ENCODE results near the gene RFX8. TPM values are rescaled to one million over a fixed set of nuclear protein-coding genes. Genes with fewer than 3 reads are reported as not detected.

The RFX8 gene
- total and polyA plus RNA-seq, 2 of the 8 experiments (the other 6 are each of a cell fraction or from before 2014, with no cell fraction given): 0.60 to 0.97 TPM

DNA sequence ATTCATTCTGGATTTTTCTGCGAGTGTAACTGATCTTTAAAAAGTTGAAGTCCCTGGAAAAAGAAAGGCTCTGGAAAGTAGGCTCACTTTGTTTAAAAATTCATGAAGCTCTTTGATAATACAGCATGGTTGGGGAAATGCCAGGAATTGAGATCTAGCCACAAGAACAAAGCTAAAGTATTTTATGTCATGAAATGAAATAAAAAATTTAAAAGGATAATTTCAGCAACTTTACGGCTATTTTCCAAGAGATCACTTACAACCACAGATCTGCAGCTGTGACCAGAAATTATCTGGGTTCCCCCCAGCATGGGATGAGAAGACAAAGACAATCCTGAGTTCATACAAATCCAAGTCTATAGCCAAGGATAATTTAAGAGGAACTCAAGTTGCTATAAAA, 25.3 kb upstream of the RFX8 start:
- FAIRE-seq: no peak
- Histone ChIP-seq H3K4me2 (ENCODE audit: insufficient read depth in 1 of 2, low read depth in 2 of 2, low read length in 2 of 2) (no peak overlapping the region), H3K36me3 (ENCODE audit: control insufficient read depth in 2 of 4, insufficient read depth in 4 of 4, low read length in 3 of 4) (no peaks in the 10 kb centered on the region), H3K4me1 (replicated peaks in 1 of 4; ENCODE audit: control insufficient read depth in 3 of 4, insufficient read depth in 4 of 4, low read length in 3 of 4) (no peaks in the 10 kb centered on the region), H3K27me3 (replicated peaks in 1 of 4; ENCODE audit: control insufficient read depth in 3 of 4, extremely low read depth in 1 of 4, insufficient read depth in 3 of 4, low read length in 3 of 4) (no peaks in the 10 kb centered on the region), H3K27ac (ENCODE audit: low read depth, low read length) (no peak overlapping the region), H2AK5ac (ENCODE audit: low read depth, low read length) (no peak overlapping the region), H4K91ac (replicated peaks; ENCODE audit: insufficient read length, low read length) (no peak overlapping the region), H2BK120ac (replicated peaks; ENCODE audit: low read depth, low read length) (no peak overlapping the region), H3K4ac (replicated peaks; ENCODE audit: insufficient read length, low read depth, low read length) (no peak overlapping the region), H3K56ac (replicated peaks; ENCODE audit: insufficient read length, low read depth, low read length) (no peak overlapping the region), H2BK15ac (ENCODE audit: low read length) (no peak overlapping the region), H4K20me1 (replicated peaks in 1 of 2; ENCODE audit: control insufficient read depth in 1 of 2, insufficient read depth in 2 of 2, low read length in 2 of 2) (no peaks in the 10 kb centered on the region), H3K14ac (ENCODE audit: insufficient read length) (no peak overlapping the region), H3K23me2 (ENCODE audit: low read depth, low read length) (no peaks in the 10 kb centered on the region), H3K79me1 (ENCODE audit: low read depth, low read length) (no peaks in the 10 kb centered on the region), H2BK12ac (ENCODE audit: low read depth, low read length) (no peak overlapping the region), H2BK20ac (ENCODE audit: low read length) (no peak overlapping the region), H3K79me2 (ENCODE audit: control insufficient read depth in 1 of 2, insufficient read depth in 2 of 2, low read length in 2 of 2) (no peaks in the 10 kb centered on the region), H4K5ac (ENCODE audit: insufficient read length, low read depth, low read length) (no peak overlapping the region), H3K18ac (ENCODE audit: extremely low read depth, low read length) (no peak overlapping the region), H3K9me3 (ENCODE audit: insufficient read depth in 2 of 2, low read depth in 1 of 2, low read length in 1 of 2) (no peaks in the 10 kb centered on the region), H3K9ac (replicated peaks in 1 of 4; ENCODE audit: extremely low read depth in 1 of 4, low read depth in 3 of 4, low read length in 3 of 4) (no peak overlapping the region), H4K8ac (ENCODE audit: extremely low read depth, insufficient read depth, low read length) (no peak overlapping the region), H2AFZ (ENCODE audit: low read length) (no peak overlapping the region), H3K23ac (ENCODE audit: insufficient read length) (no peak overlapping the region), H3K4me3 (ENCODE audit: extremely low read depth in 1 of 4, insufficient read depth in 2 of 4, low read depth in 3 of 4, low read length in 4 of 4) (no peak overlapping the region), H2BK5ac (ENCODE audit: low read depth, low read length) (no peak overlapping the region)
- TF ChIP-seq RAD21 (IDR thresholded peaks at IDR 0.05 in 1 of 2, conservative IDR thresholded peaks at IDR 0.05 in 1 of 2; ENCODE audit: low read depth in 2 of 2, low read length in 2 of 2) (no peak), KDM5A (IDR thresholded peaks at IDR 0.05; ENCODE audit: low read length) (no peak), YY1 (IDR thresholded peaks at IDR 0.05; ENCODE audit: low read depth, low read length) (no peak), NANOG (IDR thresholded peaks at IDR 0.05; ENCODE audit: insufficient read depth, low read depth, low read length, poor library complexity, severe bottlenecking) (no peak), TEAD4 (IDR thresholded peaks at IDR 0.05; ENCODE audit: low read depth, low read length) (no peak), POU5F1 (IDR thresholded peaks at IDR 0.05; ENCODE audit: low read depth, low read length) (no peak), BACH1 (IDR thresholded peaks at IDR 0.05; ENCODE audit: low read length) (no peak), POLR2A (IDR thresholded peaks at IDR 0.05; ENCODE audit: control extremely low read depth in 1 of 2, low read depth in 2 of 2, low read length in 2 of 2) (no peak), CHD2 (IDR thresholded peaks at IDR 0.05; ENCODE audit: low read length) (no peak), HDAC2 (IDR thresholded peaks at IDR 0.05; ENCODE audit: borderline replicate concordance in 1 of 2, low read depth in 2 of 2, low read length in 2 of 2) (no peak), CHD1 (IDR thresholded peaks at IDR 0.05; ENCODE audit: low read depth, low read length) (no peak), SIRT6 (IDR thresholded peaks at IDR 0.05; ENCODE audit: low read length) (no peak), SP1 (IDR thresholded peaks at IDR 0.05; ENCODE audit: low read depth, low read length) (no peak)
- TF ChIP-seq, protein P1, sequence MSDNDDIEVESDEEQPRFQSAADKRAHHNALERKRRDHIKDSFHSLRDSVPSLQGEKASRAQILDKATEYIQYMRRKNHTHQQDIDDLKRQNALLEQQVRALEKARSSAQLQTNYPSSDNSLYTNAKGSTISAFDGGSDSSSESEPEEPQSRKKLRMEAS (IDR thresholded peaks at IDR 0.05): no peak
- POLR2A ChIA-PET (ENCODE audit: partially characterized antibody): no interaction called here
- 95% methylated on average over 2 of the region's 2 CpGs; no CpG with 5 or more reads in 1 of the 2 experiments for WGBS, 2 experiments (ENCODE audit: extremely low coverage in 1 of 2, insufficient coverage in 1 of 2, insufficient read length in 1 of 2, insufficient replicate concordance in 2 of 2, low coverage in 1 of 2, low lambda C conversion rate in 2 of 2, missing lambda C conversion rate in 1 of 2)
- CTCF ChIA-PET (ENCODE audit: partially characterized antibody): no interaction called here
- DNase-seq (ENCODE audit: low read depth in 1 of 2, low spot score in 2 of 2): no peak

Measured in H1 (cell line).